ENCODE measurements around the gene PLXNA2.

The PLXNA2 gene

GRCh38 chr1:208101661-208102431 lies 142.3 kb downstream of the PLXNA2 start:
- in situ Hi-C loops (cut with HindIII; ENCODE audit: low sequenced_read_pairs): no loop called here

DNA sequence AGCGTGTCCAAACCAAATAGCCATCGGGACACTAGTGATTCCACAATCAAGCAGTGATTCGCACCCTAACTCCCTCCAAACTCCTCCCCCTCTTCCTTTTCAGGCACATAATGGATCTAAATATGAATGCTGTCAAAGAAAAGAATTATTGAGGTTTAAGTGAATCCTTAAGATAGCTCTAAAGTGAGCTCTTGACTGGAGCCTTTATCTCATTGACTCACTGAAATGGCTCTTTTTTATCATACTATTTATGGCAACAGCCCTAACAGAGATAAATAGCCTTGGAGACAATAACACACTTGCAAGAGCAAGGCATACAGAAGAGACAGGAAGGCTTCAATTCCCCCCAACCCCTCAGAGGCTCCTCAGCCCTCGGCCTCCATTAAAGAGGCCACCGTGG lies 143.3 kb downstream of the PLXNA2 start:
- in situ Hi-C loops (cut with HindIII; ENCODE audit: low sequenced_read_pairs): no loop called here

DNA sequence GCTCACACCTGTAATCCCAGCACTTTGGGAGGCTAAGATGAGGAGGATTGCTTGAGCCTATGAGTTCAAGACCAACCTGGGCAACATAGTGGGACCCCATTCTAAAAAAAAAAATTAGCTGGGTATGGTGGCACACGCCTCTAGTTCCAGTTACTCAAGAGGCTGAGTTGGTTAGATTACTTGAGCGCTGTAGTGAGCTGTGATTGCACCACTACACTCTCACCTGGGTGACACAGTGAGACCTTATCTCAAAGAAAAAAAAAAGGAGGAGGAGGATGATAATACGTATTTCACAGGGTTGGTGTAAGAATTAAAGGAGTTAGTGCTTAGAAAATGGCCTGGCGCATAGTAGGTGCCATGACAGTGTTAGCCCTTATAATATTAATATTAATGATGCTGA lies 144.1 kb downstream of the PLXNA2 start:
- in situ Hi-C loops (cut with HindIII; ENCODE audit: low sequenced_read_pairs): no loop called here

GRCh38 chr1:208098773-208099172 lies 145.4 kb downstream of the PLXNA2 start:
- in situ Hi-C loops (cut with HindIII; ENCODE audit: low sequenced_read_pairs): no loop called here

GRCh38 chr1:208093754-208094719 lies 150.1 kb downstream of the PLXNA2 start:
- in situ Hi-C loops (cut with HindIII; ENCODE audit: low sequenced_read_pairs): no loop called here

- in situ Hi-C loops (cut with HindIII; ENCODE audit: low sequenced_read_pairs): no loop called here
Measured at GRCh38 chr1:208093046-208093445, 151.1 kb downstream of the PLXNA2 start.

GRCh38 chr1:208090388-208091301 lies 153.5 kb downstream of the PLXNA2 start:
- in situ Hi-C loops (cut with HindIII; ENCODE audit: low sequenced_read_pairs): no loop called here

DNA sequence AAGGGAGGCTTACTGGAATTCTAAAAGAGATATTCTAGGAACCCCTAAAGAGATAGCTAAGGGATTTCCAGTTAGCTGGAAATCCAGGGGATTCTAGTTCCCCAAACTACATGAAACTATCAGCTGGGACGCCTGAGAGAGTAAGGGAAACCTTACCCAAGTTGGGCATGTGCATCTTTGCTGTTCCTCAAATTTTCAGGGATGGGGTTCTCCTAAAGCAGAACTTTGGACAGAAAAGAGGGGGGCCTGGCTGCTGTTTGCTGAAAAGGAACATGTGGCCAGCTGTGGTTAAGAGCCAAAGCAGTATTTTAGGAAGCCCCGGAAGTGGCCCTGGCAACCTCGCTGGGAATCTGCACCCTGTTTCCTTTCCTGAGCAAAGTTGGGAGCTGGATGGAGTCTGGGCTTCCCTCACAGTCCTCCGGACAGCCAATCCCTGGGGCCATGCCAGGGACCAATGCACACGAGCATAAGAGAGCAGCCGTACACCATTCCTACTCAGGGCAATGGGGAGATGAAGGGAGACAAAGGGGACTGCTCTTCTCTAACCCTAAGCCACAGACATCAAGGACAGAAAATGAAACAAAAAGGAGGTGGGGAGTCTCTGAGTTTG lies 154.3 kb downstream of the PLXNA2 start:
- in situ Hi-C loops (cut with HindIII; ENCODE audit: low sequenced_read_pairs): no loop called here

DNA sequence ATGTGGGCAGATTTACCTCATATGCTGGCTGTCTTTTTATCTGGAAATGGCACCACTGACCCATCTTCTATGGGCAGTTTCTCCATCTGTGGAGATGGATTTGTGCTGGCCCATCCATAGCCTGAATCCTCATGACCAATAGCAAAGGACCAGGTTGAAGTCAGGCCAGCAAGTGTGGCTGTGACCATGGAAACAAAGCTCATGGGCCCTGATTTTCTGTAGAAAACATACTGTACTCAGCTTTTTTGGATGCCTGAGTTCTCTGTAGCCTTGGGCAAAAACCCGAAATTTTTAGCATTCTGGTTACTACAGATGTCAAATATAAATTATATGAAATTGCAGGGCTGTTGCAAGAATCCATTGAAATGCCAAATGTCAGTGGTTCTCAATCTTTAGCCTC lies 155.0 kb downstream of the PLXNA2 start:
- in situ Hi-C loops (cut with HindIII; ENCODE audit: low sequenced_read_pairs): no loop called here

- in situ Hi-C loops (cut with HindIII; ENCODE audit: low sequenced_read_pairs): no loop called here
Measured at GRCh38 chr1:208088319-208088718, 155.9 kb downstream of the PLXNA2 start.

DNA sequence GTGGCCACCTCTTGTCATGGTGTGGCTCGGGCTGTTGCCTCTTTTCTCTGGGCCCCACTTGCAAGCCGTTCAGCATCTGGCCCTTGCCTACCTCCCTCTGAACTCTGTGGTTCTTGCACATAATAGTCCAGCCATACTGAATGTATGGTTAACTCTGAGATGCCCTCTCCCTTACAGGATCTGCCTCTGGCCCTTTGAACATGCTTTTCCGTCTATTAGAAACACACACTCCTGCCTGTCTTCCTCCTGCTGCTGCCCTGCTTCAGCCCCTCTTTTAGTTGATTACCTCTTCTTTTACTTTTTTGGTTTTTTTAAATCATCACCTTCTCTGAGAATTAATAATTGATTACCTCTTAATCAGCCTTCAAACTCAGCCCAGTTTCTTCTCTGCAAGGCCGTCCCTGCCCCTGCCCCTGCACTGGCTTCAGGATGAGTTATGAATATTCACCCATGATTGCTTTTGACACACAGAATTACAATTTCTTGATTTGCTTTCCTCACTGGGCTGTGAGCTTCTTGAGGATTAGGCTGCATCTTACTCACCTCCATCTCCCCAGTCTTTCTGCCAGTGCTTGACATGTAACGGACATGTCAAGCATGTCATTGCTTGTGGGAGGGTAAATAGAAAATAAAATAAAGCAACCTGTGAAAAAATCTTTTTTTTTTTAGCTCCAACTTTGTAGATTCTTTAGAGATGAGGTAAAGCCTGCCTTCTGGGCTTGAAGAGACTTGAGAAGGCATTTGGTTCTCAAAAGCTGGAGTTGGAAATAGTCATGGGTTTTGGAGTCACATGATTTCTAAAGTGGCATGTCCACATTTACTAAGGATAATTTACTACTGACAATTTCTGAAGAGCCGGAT lies 158.3 kb downstream of the PLXNA2 start:
- in situ Hi-C loops (cut with HindIII; ENCODE audit: low sequenced_read_pairs): no loop called here

DNA sequence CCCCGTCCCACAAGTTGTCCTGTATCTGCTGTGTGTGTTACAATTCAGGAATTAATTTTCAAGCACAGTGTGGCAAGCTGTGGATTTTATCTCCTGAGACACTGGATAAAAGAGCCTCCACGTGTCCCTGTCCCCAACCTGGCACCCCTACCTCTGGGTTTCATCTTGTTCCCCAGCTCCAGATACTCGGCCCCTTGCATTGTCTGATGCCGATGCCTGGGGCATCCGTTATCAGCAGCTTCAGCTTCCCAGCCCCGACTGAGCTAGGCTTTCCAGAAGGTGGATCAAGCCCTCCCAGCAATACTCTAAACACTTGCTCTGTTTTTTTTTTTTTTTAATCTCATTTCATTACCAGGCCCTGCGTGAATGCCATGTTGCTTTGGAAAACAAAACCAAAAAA lies 159.4 kb downstream of the PLXNA2 start:
- in situ Hi-C loops (cut with HindIII; ENCODE audit: low sequenced_read_pairs): loop anchor here (5.0 kb wide), 1 partner anchor 62 kb away; no protein-coding TSS in a partner anchor

DNA sequence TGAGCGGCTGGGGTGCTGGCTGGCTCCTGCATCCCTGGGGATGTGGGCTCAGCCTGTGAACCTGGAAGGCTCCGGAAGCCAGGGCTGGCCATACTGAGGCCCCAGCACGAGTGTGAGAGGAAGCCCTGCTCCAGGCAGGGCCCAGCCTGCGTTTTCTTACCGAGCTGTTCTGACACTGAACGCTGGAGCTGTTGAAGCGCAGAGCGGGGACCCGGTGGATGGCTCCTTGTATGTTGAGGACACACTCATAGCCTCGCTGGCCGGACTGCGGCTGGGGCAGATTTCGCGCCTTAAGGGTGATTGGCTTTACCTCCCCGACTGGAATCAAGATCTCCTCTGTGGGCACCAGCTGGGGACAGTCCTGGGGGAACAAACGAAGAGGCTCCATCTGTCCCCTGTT lies 160.0 kb downstream of the PLXNA2 start:
- in situ Hi-C loops (cut with HindIII; ENCODE audit: low sequenced_read_pairs): loop anchor here (5.0 kb wide), 1 partner anchor 62 kb away; no protein-coding TSS in a partner anchor

GRCh38 chr1:208083715-208084085 lies 160.5 kb downstream of the PLXNA2 start:
- in situ Hi-C loops (cut with HindIII; ENCODE audit: low sequenced_read_pairs): loop anchor here (5.0 kb wide), 1 partner anchor 61 kb away; no protein-coding TSS in a partner anchor

- in situ Hi-C loops (cut with HindIII; ENCODE audit: low sequenced_read_pairs): loop anchor here (5.0 kb wide), 1 partner anchor 61 kb away; no protein-coding TSS in a partner anchor
Measured at GRCh38 chr1:208083016-208083714, 161.0 kb downstream of the PLXNA2 start.

- in situ Hi-C loops (cut with HindIII; ENCODE audit: low sequenced_read_pairs): loop anchor here (5.0 kb wide), 1 partner anchor 60 kb away; no protein-coding TSS in a partner anchor
Measured at GRCh38 chr1:208081972-208082371, 162.2 kb downstream of the PLXNA2 start.

- in situ Hi-C loops (cut with HindIII; ENCODE audit: low sequenced_read_pairs): loop anchor here (5.0 kb wide), 1 partner anchor 58 kb away; no protein-coding TSS in a partner anchor
Measured at GRCh38 chr1:208080396-208081286, 163.5 kb downstream of the PLXNA2 start.
